T-helper 1 cell treated with Interleukin-12 subunit alpha and Interleukin-12 subunit beta and Interleukin-4 antibody, amounts not matched to agents 30 μg/mL and 1 μg/mL, for 36 hours (primary cell): ENCODE results near the gene RPS2.
"Not testable (repeated sequence)": the region's sequence is repeated elsewhere in the genome, so short reads cannot be mapped to it uniquely, and the experiment has no call there.

Experiments
- H3K27ac Mint-ChIP-seq: one replicate; pipeline ENCODE4 v1.8.0; 2021; ENCODE audit warnings: mild to moderate bottlenecking, mixed read lengths
- H3K27me3 Mint-ChIP-seq: one replicate; pipeline ENCODE4 v1.8.0; 2021; ENCODE audit warnings: low read depth, mixed read lengths
- H3K36me3 Mint-ChIP-seq: one replicate; pipeline ENCODE4 v1.8.0; 2021; ENCODE audit warnings: low read depth, mixed read lengths
- H3K4me1 Mint-ChIP-seq: one replicate; pipeline ENCODE4 v1.8.0; 2021; ENCODE audit warnings: low read depth, mixed read lengths
- H3K4me3 Mint-ChIP-seq: one replicate; pipeline ENCODE4 v1.8.0; 2021; ENCODE audit warnings: mild to moderate bottlenecking, moderate library complexity, mixed read lengths
- H3K9me3 Mint-ChIP-seq: one replicate; pipeline ENCODE4 v1.8.0; 2021; ENCODE audit warnings: mixed read lengths

RPS2 gene

DNA sequence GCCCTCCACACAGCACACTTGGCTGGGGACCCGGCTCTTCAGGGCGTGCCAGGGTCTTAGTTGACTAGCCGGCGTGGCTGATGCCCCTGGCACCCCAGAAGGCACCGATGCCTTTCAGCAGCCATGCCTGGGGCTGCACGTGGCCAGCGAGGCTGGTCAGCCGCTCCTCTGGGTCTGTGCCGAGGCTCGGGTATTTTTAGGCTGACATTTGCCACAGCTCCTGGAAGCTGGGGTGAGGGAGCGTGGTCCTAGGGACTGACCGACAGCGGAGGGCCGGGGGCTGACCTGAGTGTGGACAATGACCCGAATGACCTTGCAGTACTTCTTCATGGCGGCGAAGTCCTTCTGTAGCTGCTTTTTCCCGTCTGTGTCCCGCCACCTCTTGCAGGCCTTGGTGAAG, 14.1 kb downstream of the RPS2 start:
- no peaks in the 10 kb centered on the region for H3K9me3 Mint-ChIP-seq

DNA sequence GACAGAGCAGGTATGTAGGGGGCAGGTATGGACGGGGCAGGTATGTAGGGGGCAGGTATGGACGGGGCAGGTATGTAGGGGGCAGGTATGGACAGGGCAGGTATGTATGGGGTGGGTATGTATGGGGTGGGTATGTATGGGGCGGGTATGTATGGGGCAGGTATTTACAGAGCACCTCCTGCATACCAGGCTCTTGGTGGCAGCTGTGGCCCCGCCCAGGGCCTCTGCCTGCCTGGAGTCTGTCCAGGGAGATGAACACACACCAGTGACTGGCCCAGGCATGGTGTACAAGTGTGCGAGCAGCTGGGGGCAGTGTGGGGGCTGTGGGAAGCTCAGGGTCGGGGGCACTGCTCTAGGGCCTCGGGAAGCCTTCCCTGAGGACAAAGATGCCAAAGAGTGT, 14.6 kb downstream of the RPS2 start:
- Mint-ChIP-seq H3K4me3 (no peak overlapping the region), H3K9me3 (no peaks in the 10 kb centered on the region), H3K36me3 (no peaks in the 10 kb centered on the region), H3K27me3 (peaks cover 7% of the 10 kb centered on the region), H3K27ac (no peak overlapping the region), H3K4me1 (no peaks in the 10 kb centered on the region)

More for the DNA sequence above, 14.1 kb downstream of the RPS2 start:
- H3K4me3 Mint-ChIP-seq: no peak overlapping the region
- H3K36me3 Mint-ChIP-seq: no peaks in the 10 kb centered on the region
- H3K27ac Mint-ChIP-seq: no peak overlapping the region
- no peaks in the 10 kb centered on the region for H3K4me1 Mint-ChIP-seq
- H3K27me3 Mint-ChIP-seq: peaks cover 7% of the 10 kb centered on the region

DNA sequence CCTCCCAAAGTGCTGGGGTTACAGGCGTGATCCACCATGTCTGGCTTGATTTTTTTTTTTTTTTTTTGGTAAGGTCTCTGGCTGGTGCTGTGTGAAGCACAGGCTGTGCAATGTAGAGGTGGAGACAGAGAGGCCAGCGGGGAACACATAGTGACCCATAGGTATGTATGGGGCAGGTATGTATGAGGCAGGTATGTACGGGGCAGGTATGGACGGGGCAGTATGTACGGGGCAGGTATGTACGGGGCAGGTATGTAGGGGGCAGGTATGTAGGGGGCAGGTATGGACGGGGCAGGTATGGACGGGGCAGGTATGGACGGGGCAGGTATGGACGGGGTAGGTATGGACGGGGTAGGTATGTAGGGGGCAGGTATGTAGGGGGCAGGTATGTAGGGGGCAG, 15.1 kb downstream of the RPS2 start:
- Mint-ChIP-seq H3K4me1 (peaks cover under 1% of the 10 kb centered on the region), H3K27ac (no peak overlapping the region), H3K4me3 (no peak overlapping the region), H3K27me3 (peaks cover 7% of the 10 kb centered on the region), H3K9me3 (no peaks in the 10 kb centered on the region), H3K36me3 (no peaks in the 10 kb centered on the region)

- no peak overlapping the region for H3K4me3 Mint-ChIP-seq
- no peaks in the 10 kb centered on the region for H3K36me3 Mint-ChIP-seq
- H3K27ac Mint-ChIP-seq: no peak overlapping the region
- H3K4me1 Mint-ChIP-seq: peaks cover 6% of the 10 kb centered on the region
- no peaks in the 10 kb centered on the region for H3K9me3 Mint-ChIP-seq
- peaks cover 2% of the 10 kb centered on the region for H3K27me3 Mint-ChIP-seq
These were observed 17.3 kb downstream of the RPS2 start for GRCh38 chr16:1947369-1947670.

- peaks cover 11% of the 10 kb centered on the region for H3K4me1 Mint-ChIP-seq
- H3K27me3 Mint-ChIP-seq: no peaks in the 10 kb centered on the region
- no peak overlapping the region for H3K27ac Mint-ChIP-seq
- no peaks in the 10 kb centered on the region for H3K36me3 Mint-ChIP-seq
- H3K9me3 Mint-ChIP-seq: no peaks in the 10 kb centered on the region
- H3K4me3 Mint-ChIP-seq: no peak overlapping the region
These were observed 17.9 kb downstream of the RPS2 start for GRCh38 chr16:1946495-1947368.

DNA sequence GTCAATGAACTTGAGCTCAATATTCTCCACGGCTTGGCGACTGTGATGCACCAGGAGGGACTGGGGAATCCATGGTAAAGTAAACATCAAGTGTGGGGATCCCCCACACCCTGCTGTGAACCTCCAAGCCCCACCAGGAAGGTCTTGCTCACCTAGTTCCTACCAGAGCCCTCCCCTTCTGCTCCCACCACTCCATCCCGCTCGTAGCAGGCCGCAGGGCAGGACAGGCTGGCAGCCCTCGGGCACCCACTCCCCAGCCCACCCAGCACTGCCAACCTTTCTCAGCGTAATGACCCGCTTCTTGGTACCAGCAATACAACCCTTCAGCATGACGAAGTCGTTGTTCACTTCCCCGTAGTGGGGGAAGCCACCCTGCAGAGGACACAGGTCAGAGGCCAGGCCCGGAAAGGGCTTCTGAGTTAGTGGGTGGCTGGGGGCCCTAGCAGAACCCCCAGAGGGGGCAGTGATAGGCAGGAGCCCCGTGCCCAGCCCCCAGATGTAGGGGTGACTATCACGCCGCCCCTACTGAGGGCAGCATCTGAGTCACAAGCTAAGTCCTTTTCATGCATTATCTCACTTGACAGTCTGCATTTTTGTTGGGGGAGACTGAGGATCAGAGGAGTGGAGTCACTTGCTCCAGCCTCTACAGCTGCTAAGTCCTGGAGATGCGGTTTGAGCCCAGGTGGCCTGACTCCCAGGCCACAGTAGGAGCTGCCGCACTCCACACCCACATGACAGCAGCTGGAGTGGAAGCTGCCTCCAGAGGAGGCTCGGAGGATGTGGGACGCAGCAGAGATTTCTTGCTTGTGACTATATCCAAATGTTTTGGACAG, 18.9 kb downstream of the RPS2 start:
- no peak overlapping the region for H3K4me3 Mint-ChIP-seq
- H3K27ac Mint-ChIP-seq: no peak overlapping the region
- H3K27me3 Mint-ChIP-seq: no peaks in the 10 kb centered on the region
- peaks cover 17% of the 10 kb centered on the region for H3K4me1 Mint-ChIP-seq
- H3K9me3 Mint-ChIP-seq: no peaks in the 10 kb centered on the region
- peaks cover 1% of the 10 kb centered on the region for H3K36me3 Mint-ChIP-seq

DNA sequence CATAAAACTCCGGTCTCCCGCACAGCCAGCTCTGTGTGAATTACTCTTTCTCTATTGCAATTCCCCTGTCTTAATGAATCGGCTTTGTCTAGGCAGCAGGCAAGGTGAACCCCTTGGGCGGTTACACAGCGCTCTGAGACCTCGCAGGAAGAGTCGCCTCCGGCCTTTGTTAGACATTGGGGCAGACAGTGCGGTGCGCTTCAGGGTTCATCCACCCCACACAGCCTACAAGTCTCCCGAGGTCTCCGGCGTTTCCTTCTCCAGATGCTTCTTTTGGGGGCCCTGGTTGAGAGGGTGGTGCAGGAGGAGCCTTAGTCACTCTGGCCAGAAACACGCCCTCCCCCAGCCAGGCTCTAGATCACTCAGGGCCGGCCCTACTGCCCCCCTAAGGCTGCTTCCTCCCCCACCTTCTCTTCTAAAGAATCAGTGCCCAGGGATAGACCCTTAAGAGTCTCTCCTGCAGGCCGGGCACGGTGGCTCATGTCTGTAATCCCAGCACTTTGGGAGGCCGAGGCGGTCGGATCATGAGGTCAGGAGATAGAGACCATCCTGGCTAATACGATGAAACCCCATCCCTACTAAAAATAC, 19.9 kb downstream of the RPS2 start:
- peak overlapping the region; percentile 80 for H3K27ac Mint-ChIP-seq
- H3K9me3 Mint-ChIP-seq: no peaks in the 10 kb centered on the region
- peaks cover 17% of the 10 kb centered on the region for H3K4me1 Mint-ChIP-seq
- H3K4me3 Mint-ChIP-seq: peak overlapping the region; percentile 84
- peaks cover 1% of the 10 kb centered on the region for H3K36me3 Mint-ChIP-seq
- H3K27me3 Mint-ChIP-seq: no peaks in the 10 kb centered on the region

DNA sequence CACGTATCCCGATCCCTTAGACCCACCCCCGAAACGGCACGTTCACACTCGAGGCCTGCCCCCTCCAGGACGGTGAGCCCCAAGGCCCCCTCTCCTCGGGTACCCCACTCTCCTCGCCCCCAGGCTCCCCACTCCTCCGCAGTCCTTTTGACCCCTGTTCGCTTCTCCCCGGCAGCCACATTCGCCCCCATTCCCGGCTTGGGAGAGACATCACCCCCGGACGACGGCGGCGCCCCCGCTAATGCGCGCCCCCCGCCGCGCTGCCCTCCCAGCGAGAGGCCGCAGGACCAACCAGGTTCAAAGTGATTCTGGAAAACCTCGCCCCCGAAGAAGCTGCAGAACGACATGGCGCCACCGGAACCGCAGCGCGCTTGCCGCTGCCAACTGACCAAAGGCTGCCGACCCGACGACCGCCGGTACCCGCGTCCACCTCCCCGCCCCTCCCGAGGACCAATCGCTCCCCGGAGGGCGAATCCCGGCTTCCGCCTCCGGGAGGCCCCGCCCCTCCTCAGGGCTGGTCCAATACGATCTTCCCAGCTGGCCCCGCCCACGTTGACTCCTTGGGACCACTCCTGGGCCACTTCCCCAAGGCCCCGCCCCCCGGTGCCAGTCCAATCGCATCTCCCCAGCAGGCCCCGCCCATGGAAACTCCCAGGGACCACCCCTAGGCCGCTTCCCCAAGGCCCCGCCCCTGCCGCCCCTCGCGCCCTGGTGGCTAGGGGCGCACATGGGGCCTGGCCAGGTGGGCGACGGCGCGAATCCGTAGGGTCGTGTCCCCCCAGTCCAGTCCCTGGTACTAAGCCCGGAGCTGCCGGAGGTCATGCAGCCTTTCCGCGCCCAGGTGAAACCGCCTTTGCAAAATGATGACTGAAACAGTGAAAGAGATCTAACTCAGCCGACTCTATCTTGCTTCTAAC, 21.6 kb downstream of the RPS2 start, which contains the start of gene MSRB1:
Gene MSRB1, minus strand, starts transcription at position 390 of the 917 bp plus-strand sequence. Its CDS starts 43 bp downstream, at position 347.
- peaks cover 5% of the 10 kb centered on the region for H3K36me3 Mint-ChIP-seq
- peaks cover 17% of the 10 kb centered on the region for H3K4me1 Mint-ChIP-seq
- no peaks in the 10 kb centered on the region for H3K9me3 Mint-ChIP-seq
- H3K27ac Mint-ChIP-seq: peak within 1 kb of the TSS; percentile 80
- peak within 1 kb of the TSS; percentile 84 for H3K4me3 Mint-ChIP-seq
- no peaks in the 10 kb centered on the region for H3K27me3 Mint-ChIP-seq

DNA sequence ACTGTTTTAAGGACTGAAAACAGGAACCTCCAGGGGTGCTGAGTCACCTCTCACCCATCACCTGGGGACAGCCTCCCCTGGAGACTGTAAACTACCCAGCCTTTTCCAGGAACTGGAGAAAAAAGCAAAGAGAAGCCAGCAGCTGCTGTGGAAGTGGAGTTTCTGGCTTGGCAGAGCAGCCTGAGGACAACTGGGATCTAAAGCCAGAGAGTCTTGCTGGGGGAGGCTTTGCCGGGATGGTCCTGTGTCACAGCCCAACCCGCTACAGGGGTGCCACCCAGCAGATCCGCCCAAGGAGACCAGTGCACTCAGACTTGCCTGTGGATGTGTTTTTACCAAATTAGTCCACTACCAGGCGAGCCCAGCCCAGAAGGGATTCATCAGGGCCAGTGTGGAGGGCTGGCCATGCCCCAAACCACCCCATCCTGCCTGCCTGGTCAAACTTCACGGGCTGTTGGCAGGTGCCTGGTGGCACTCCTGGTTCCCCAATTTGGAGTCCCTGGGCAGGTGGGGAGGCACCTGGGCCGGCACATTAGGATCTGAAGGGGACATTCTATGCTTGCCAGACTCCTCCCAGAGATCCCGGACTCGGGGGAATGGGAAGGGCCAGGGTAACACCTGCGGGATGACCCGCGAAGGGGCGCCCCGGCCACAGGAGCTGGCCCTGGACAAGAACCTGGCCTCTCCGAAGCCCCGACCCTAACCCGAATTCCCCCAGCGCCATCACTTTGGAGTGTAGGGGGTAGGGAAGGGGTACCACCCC, 22.4 kb downstream of the RPS2 start:
- peak overlapping the region; percentile 84 for H3K4me3 Mint-ChIP-seq
- H3K4me1 Mint-ChIP-seq: peaks cover 17% of the 10 kb centered on the region
- peaks cover 7% of the 10 kb centered on the region for H3K36me3 Mint-ChIP-seq
- H3K27me3 Mint-ChIP-seq: no peaks in the 10 kb centered on the region
- H3K9me3 Mint-ChIP-seq: no peaks in the 10 kb centered on the region
- peak overlapping the region; percentile 80 for H3K27ac Mint-ChIP-seq

DNA sequence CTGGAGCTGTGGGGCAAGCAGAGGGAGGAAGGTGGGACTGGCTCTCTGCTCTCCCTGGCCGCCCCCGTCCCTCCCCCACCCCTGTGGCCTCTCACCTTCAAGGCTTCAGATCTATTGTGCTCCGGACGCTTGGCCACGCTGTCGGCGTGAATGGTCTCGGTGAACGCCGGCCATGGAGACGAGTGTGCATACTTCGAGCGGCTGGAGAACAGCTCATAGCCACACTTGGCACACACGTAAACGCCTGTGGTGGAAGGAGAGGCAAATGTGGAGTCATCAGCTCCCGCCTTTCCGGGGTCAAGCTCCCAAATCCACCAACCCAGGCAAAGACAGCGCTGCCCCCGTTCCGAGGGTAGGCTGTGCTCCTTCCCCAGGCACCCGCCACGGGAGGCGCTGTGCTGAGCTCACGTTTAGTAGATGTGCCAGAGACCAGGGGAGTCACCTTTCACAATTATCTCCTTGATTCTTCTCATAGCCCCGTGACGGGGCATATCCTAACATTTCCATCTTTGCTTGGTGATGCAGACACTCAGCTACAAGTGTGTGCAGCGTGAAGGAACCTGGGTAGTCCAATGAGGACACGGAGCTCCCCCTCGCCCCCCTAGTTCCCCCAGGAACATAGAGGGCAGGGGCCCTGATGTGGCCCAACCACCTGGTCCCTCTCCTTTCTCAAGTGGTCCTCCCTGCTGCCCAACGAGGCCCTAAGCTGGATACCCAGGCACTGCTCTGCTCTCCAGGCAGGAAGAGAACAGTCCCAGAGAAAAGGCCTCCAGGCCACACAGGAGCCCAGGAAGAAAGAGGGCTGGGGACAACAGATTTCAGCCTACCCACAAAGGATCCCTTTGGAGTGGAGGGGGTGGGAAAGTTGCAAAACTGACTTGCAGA, 23.2 kb downstream of the RPS2 start:
- Mint-ChIP-seq H3K4me3 (peak overlapping the region; percentile 84), H3K36me3 (peaks cover 7% of the 10 kb centered on the region), H3K27ac (no peak overlapping the region), H3K27me3 (no peaks in the 10 kb centered on the region), H3K9me3 (no peaks in the 10 kb centered on the region), H3K4me1 (peaks cover 17% of the 10 kb centered on the region)

- Mint-ChIP-seq H3K27ac (no peak overlapping the region), H3K4me3 (no peak overlapping the region), H3K4me1 (peaks cover 17% of the 10 kb centered on the region), H3K27me3 (no peaks in the 10 kb centered on the region), H3K36me3 (peaks cover 7% of the 10 kb centered on the region), H3K9me3 (no peaks in the 10 kb centered on the region)
These were observed 24.1 kb downstream of the RPS2 start for GRCh38 chr16:1940273-1941161.

DNA sequence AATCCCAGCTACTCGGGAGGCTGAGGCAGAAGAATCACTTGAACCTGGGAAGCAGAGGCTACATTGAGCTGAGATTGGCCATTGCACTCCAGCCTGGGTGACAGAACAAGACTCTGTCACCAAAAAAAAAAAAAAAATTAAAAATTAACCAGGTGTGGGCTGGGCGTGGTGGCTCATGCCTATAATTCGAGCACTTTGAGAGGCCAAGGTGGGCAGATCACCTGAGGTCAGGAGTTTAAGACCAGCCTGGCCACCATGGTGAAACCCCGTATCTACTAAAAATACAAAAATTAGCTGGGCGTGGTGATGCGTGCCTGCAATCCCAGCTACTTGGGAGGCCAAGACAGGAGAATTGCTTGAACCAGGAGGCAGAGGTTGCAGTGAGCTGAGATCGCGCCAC, 24.8 kb downstream of the RPS2 start:
- H3K4me3 Mint-ChIP-seq: not testable (repeated sequence)

More for the DNA sequence above, 24.8 kb downstream of the RPS2 start:
- not testable (repeated sequence) for H3K27me3 Mint-ChIP-seq, H3K36me3 Mint-ChIP-seq, H3K27ac Mint-ChIP-seq, H3K9me3 Mint-ChIP-seq
- H3K4me1 Mint-ChIP-seq: peaks cover 17% of the 10 kb centered on the region
